GM19351 (cell line): ENCODE measurements around the gene PNPLA7.
"Not testable (repeated sequence)": the region's sequence is repeated elsewhere in the genome, so short reads cannot be mapped to it uniquely, and the experiment has no call there.

Experiments used
- ATAC-seq: cut with Tn5 transposase; IDR thresholded peaks from one replicate; pipeline ENCODE4 v1.9.1; 2021; ENCODE audit warnings: mild to moderate bottlenecking, moderate library complexity; ENCODE audit not compliant: unreplicated experiment

PNPLA7 gene

GRCh38 chr9:137452761-137453642, 97.2 kb downstream of the PNPLA7 start:
- no peak for ATAC-seq

GRCh38 chr9:137452006-137452760, 98.0 kb downstream of the PNPLA7 start:
- ATAC-seq, result no peak

DNA sequence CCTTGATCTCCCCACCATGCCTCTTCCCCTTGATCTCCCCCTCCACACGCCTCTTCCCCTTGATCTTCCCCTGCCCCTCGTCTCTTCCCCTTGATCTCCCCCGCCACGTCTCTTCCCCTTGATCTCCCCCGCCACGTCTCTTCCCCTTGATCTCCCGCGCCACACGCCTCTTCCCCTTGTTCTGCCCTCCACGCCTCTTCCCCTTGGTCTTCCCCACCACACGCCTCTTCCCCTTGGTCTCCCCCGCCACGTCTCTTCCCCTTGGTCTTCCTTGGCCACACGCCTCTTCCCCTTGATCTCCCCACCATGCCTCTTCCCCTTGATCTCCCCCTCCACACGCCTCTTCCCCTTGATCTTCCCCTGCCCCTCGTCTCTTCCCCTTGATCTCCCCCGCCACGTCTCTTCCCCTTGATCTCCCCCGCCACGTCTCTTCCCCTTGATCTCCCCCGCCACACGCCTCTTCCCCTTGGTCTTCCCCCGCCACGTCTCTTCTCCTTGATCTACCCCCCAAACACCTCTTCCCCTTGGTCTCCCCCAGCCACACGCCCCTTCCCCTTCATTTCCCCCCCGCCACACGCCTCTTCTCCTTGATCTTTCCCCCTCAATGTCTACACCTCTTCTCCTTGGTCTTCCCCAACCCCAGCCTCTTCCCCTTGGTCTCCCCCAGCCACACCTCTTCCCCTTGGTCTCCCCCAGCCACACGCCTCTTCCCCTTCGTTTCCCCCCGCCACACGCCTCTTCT, 98.8 kb downstream of the PNPLA7 start:
- not testable (repeated sequence) for ATAC-seq

DNA sequence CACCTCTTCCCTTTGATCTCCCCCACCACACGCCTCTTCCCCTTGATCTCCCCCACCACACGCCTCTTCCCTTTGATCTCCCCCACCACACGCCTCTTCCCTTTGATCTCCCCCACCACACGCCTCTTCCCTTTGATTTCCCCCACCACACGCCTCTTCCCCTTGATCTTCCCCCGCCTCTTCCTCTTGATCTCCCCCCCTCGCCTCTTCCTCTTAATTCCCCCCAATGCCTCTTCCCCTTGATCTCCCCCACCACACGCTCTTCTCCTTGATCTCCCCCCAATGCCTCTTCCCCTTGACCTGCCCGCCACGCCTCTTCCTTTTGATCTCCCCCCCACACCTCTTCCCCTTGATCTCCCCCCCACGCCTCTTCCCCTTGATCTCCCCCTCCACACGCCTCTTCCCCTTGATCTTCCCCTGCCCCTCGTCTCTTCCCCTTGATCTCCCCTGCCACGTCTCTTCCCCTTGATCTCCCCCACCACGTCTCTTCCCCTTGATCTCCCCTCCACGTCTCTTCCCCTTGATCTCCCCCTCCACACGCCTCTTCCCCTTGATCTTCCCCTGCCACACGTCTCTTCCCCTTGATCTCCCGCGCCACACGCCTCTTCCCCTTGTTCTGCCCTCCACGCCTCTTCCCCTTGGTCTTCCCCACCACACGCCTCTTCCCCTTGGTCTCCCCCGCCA, 99.5 kb downstream of the PNPLA7 start:
- not testable (repeated sequence) for ATAC-seq

GRCh38 chr9:137449931-137450538, 100.2 kb downstream of the PNPLA7 start:
- ATAC-seq, result no peak

GRCh38 chr9:137449081-137449844, 100.9 kb downstream of the PNPLA7 start:
- ATAC-seq, result no peak

GRCh38 chr9:137448602-137448962, 101.6 kb downstream of the PNPLA7 start:
- ATAC-seq, result no peak

DNA sequence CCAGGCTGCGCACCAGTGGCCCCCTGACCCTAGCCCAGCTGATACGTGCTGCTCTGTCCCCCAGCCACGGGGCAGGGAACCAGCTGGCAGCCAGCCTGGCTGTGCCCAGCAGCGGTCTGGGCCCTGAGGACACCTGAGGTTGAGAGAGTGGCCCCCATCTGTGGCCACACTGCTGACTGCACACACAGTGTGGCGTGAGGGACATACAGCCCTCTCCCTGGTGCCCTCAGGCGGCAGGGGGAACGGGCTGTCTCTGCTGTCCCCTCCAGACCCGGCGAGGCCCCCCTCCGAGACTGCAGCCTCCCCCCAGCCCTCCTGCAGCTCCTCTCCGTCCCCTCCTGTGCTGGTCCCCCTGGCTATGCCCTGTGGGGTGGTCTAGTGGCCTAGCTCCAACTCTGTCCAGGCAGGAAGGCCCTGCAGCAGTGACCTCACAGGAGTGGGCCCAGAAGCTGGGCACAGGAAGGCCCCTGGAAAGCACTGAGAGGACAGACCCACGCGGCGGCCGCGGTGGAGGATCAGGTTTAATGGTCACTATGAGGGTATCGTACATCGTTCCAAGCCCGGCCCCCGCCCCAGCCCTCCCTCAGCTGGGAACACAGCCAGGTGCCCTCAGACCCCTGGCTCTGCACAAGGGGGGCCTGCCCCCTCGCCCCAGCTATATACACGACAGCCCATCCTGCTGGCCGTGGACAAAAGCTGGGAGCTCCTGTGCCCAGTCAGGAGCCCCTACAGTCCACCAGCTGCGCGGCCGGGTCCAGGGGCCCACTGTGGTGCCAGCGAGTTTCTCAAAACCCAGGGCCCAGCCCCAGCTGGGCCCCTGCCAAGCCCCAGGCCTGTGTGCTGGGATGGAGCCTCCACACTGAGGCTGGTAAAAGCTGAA, 102.2 kb downstream of the PNPLA7 start:
- ATAC-seq, result no peak

DNA sequence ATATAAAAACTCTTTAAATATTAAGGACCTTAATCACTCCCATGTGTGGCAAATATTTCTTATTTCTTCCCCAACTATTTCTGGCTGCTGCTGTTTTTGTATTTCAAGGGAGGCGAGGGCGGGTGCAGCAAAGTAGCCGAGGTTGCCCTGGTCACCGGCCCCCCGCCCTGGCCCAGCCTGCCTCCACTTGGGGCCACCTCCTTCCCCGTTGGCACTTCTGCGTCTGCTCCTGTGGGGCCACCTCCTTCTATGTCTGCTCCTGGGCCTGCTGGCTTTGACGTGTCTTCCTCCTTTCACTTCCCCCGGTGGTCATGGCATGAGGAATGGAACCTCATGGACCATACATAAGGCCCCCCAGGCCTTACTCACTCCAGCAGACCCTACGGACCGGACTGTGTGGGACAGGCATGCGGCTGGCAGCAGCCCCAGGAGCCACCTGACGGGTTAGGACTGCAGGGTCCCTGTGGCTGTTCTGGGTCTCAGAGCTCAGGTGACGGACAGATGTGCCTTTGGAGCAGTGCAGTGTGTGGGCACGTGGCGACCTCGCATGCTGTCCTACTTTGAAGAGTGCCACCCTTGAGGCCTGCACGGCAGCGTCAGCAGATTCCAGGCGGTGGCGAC, 103.2 kb downstream of the PNPLA7 start:
- ATAC-seq, result no peak

DNA sequence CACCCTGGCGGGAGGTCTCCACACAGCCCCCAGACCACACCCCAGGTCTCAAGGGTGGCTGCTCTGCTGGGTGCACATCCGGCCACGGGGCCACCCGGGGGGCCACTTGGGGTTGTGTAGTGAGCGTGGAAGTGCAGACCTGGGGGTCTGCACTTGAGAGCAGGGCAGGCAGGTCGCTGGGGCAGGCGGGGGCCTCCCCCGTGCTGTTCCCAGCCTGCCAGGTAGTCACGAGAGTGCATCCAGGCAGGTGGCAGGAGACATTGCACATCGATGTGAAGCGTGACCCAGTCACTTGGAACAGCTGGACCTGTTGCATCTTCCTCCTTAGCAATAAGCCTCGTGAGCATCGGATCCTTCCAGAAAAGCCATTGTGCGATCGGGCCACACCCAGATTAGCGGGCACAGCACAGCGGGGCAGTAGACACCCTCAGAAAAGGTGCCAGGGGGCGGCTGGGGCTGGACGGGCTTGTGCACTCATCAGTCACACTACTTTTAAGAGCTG, 104.2 kb downstream of the PNPLA7 start:
- ATAC-seq, result no peak

GRCh38 chr9:137445275-137445807, 104.9 kb downstream of the PNPLA7 start:
- peak; percentile 66 for ATAC-seq

DNA sequence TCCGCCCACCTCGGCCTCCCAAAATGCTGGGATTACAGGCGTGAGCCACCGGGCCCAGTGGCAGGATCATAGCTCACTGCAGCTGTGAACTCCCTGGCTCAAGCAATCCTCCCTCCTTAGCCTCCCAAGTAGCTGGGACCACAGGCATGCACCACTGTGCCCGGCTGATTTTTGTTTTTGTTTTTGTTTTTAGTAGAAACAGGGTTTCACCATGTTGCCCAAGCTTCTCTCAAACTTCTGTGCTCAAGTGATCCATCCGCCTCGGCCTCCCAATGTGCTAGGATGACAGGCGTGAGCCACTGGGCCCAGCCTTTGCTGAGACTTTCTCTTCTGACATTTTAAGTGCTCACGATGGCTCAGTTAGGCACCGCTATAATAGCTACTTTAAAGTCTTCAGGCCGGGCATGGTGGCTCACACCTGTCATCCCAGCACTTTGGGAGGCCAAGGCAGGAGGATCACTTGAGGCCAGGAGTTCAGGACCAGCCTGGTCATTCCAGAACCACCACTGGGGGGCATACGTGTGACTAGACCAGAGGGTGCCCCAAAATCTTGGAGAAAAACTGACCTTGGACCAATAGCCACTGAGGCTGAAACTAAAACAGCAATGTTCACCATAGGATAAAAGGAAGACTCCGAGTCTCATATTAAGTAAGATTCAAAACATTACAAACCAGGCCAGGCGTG, 106.0 kb downstream of the PNPLA7 start:
- ATAC-seq, result no peak

DNA sequence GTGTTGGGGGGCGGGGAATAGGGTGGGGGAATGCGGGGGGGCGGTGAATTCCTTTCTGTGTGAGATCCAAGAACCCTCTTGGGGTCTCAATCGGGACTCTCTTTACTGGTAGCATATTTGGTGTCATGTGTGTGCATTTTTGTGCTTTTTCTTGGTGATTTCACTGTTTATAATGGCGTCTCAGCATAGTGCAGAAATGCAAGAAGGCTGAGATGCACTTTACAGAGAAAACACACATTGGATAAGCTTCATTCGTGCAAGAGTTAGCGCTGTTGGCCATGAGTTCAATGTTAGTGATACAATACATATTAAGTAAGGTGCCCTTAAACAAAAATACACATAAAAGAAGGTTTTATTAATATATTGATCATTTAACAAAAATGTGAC, 108.3 kb downstream of the PNPLA7 start:
- ATAC-seq, result no peak

DNA sequence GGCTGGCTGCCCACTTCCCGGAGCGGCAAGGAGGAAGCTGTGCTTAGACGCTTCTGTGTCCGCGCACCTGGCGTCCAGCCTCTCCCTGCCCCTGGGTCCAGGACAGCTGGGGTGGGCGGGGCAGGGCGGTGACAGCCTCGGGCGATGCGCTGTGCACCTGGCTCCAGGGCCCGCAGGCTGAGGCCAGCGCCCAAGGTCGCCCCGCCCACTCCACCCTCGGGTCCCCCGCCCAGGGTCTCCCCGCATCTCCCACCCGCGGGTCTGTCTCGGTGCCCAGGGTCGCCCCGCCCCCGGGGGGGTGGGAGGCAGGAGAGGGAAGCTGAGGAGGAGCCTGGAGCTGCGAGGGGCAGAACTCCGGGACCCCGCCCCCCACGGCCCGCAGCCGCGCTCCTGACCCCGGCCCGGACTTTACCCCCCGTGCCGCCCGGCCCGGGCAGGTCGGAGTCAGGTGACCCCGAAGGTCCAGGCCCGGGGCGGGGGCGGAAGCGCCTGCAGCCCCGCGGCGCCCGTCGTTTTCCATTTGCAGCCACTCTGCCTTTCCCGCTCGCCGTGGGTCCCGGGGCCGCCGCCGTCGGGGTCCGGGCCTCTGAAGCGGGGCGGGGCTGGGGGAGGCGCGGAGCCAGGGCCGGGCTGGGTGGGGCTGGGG, 108.8 kb downstream of the PNPLA7 start, which contains the start of gene ENTPD8:
Gene ENTPD8 (minus strand): TSS at position 69 of the 646 bp plus-strand sequence. CDS start 3,072 bp downstream, outside the sequence.
- no peak for ATAC-seq

DNA sequence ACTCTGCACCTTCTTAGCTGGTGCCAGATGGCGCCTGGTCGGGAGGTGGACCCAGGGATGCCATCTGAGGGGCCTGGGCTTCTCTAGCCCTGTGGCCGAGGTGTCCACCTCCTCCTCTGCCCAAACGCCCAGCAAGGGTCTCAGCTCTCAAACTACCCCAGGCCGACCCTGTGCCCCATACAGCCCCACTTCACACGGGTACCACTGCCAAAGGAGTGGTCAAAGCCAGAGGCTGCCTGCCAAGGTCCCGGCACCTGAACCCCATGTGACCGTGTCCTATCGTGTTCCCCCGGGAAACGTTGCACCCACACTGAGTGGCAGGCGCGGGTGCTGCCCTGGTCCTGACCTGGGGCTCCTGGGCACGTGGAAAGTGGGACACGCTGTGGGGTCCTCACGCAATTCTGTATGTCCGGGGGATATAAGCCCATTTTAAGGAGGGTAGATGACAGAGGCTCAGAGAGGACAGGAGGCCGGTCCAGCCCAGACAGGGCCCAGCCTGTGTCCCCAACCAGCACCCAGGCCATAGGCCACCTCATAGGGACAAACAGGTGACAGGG, 111.0 kb downstream of the PNPLA7 start:
- no peak for ATAC-seq

- ATAC-seq, result no peak
Measured at GRCh38 chr9:137438591-137439157, 111.5 kb downstream of the PNPLA7 start.
